Coronary artery (tissue), 2 donors: ENCODE results near the gene HPGDS.

ENCODE experiments used
- DNase-seq: peaks from one replicate; pipeline ENCODE4 v3.0.0-alpha.2; 2017; ENCODE audit warnings: low spot score
- H3K27ac ChIP-seq, 2 donors: fragments of 200-600 bp; sonication (generic); one replicate each; pipeline ENCODE4 v1.5.1; 2016 to 2019
- H3K4me3 ChIP-seq: fragments of 200-600 bp; sonication (generic); 2 replicates; pipeline ENCODE4 v1.5.1; 2016; ENCODE audit warnings: mild to moderate bottlenecking, moderate library complexity
- TF ChIP-seq, protein P1 (sequence below): fragments of 200-600 bp; sonication (generic); IDR thresholded peaks from one replicate; pipeline ENCODE4 v1.5.1; 2019; ENCODE audit warnings: antibody characterized with exemption

HPGDS gene

GRCh38 chr4:94375364-94375763 is 32.7 kb upstream of the HPGDS start:
- no peak overlapping the region for H3K4me3 ChIP-seq
- TF ChIP-seq, protein P1, sequence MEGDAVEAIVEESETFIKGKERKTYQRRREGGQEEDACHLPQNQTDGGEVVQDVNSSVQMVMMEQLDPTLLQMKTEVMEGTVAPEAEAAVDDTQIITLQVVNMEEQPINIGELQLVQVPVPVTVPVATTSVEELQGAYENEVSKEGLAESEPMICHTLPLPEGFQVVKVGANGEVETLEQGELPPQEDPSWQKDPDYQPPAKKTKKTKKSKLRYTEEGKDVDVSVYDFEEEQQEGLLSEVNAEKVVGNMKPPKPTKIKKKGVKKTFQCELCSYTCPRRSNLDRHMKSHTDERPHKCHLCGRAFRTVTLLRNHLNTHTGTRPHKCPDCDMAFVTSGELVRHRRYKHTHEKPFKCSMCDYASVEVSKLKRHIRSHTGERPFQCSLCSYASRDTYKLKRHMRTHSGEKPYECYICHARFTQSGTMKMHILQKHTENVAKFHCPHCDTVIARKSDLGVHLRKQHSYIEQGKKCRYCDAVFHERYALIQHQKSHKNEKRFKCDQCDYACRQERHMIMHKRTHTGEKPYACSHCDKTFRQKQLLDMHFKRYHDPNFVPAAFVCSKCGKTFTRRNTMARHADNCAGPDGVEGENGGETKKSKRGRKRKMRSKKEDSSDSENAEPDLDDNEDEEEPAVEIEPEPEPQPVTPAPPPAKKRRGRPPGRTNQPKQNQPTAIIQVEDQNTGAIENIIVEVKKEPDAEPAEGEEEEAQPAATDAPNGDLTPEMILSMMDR, result no peak
- H3K27ac ChIP-seq, result no peak overlapping the region
- no peak for DNase-seq

- no peak overlapping the region for H3K4me3 ChIP-seq
- TF ChIP-seq, protein P1, result no peak
- no peak for DNase-seq
- no peak overlapping the region for H3K27ac ChIP-seq
These were observed 31.1 kb upstream of the HPGDS start for GRCh38 chr4:94373752-94374151.

- no peak overlapping the region for H3K4me3 ChIP-seq
- TF ChIP-seq, protein P1, result no peak
- no peak overlapping the region for H3K27ac ChIP-seq
- no peak for DNase-seq
These were observed 30.4 kb upstream of the HPGDS start for GRCh38 chr4:94372991-94373390.

GRCh38 chr4:94372228-94372978 is 29.8 kb upstream of the HPGDS start:
- Histone ChIP-seq H3K27ac (no peak overlapping the region), H3K4me3 (no peak overlapping the region)
- TF ChIP-seq, protein P1, result no peak
- DNase-seq, result no peak

GRCh38 chr4:94371290-94371689 is 28.7 kb upstream of the HPGDS start:
- Histone ChIP-seq H3K4me3 (no peak overlapping the region), H3K27ac (no peak overlapping the region)

GRCh38 chr4:94370533-94371254 is 28.1 kb upstream of the HPGDS start:
- no peak overlapping the region for H3K27ac ChIP-seq
- DNase-seq, result no peak
- TF ChIP-seq, protein P1, result no peak
- no peak overlapping the region for H3K4me3 ChIP-seq

More at GRCh38 chr4:94371290-94371689, 28.7 kb upstream of the HPGDS start:
- DNase-seq, result no peak
- TF ChIP-seq, protein P1, result no peak

DNA sequence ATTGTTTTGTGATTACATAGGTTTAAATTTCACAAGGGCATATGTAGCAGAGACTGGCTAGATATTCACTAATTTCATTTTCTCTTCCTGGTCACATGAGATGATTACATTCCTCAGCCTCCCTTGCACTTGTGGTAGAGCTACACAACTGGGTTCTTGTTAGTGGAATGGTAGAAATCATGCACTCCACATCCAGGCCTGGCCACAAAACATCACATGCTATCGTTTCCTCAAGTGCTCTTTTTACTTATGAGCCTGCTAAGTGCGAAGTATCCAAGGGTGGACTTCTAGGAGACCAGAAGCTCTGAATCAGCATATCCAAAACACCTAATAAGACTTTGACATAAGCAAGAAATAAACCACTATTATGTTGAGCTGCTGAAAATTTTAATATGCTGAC is 26.4 kb upstream of the HPGDS start:
- no peak overlapping the region for H3K27ac ChIP-seq
- TF ChIP-seq, protein P1, result no peak
- no peak for DNase-seq
- no peak overlapping the region for H3K4me3 ChIP-seq
